ENCODE measurements around the gene MBTD1.

MBTD1 gene

DNA sequence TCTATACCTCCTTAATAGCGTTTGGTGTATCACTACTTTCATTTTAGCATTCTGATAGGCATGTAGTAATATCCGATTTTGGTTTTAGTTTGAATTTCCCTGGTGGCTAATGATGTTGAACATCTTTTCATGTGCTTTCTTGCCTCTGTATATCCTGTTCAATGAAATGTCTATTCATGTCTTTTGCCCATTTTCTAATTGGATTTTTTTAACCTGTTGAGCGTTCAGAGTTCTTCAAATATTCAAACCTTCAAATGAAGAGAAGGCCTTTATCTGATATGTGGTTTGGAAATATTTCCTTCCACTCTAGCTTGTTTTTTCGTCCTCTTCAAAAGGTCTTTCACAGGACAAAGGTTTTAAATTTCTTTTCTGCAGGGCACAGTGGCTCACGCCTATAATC, 108.9 kb downstream of the MBTD1 start:
- H3K4me3 ChIP-seq (ENCODE audit: low read depth, low read length): no peak overlapping the region
- DNase-seq (ENCODE audit: low read depth): no peak
- TF ChIP-seq, protein P1, sequence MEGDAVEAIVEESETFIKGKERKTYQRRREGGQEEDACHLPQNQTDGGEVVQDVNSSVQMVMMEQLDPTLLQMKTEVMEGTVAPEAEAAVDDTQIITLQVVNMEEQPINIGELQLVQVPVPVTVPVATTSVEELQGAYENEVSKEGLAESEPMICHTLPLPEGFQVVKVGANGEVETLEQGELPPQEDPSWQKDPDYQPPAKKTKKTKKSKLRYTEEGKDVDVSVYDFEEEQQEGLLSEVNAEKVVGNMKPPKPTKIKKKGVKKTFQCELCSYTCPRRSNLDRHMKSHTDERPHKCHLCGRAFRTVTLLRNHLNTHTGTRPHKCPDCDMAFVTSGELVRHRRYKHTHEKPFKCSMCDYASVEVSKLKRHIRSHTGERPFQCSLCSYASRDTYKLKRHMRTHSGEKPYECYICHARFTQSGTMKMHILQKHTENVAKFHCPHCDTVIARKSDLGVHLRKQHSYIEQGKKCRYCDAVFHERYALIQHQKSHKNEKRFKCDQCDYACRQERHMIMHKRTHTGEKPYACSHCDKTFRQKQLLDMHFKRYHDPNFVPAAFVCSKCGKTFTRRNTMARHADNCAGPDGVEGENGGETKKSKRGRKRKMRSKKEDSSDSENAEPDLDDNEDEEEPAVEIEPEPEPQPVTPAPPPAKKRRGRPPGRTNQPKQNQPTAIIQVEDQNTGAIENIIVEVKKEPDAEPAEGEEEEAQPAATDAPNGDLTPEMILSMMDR (IDR thresholded peaks at IDR 0.05; ENCODE audit: low read depth, low read length, missing control alignments): no peak

- TF ChIP-seq, protein P1 (IDR thresholded peaks at IDR 0.05; ENCODE audit: low read depth, low read length, missing control alignments): no peak
- no peak for DNase-seq (ENCODE audit: low read depth)
Measured at GRCh38 chr17:51149163-51149562, 110.7 kb downstream of the MBTD1 start.

GRCh38 chr17:51147650-51148049, 112.2 kb downstream of the MBTD1 start:
- DNase-seq (ENCODE audit: low read depth): no peak
- TF ChIP-seq, protein P1 (IDR thresholded peaks at IDR 0.05; ENCODE audit: low read depth, low read length, missing control alignments): no peak
- no peak overlapping the region for H3K4me3 ChIP-seq (ENCODE audit: low read depth, low read length)

More at GRCh38 chr17:51149163-51149562, 110.7 kb downstream of the MBTD1 start:
- H3K4me3 ChIP-seq (ENCODE audit: low read depth, low read length): no peak overlapping the region

DNA sequence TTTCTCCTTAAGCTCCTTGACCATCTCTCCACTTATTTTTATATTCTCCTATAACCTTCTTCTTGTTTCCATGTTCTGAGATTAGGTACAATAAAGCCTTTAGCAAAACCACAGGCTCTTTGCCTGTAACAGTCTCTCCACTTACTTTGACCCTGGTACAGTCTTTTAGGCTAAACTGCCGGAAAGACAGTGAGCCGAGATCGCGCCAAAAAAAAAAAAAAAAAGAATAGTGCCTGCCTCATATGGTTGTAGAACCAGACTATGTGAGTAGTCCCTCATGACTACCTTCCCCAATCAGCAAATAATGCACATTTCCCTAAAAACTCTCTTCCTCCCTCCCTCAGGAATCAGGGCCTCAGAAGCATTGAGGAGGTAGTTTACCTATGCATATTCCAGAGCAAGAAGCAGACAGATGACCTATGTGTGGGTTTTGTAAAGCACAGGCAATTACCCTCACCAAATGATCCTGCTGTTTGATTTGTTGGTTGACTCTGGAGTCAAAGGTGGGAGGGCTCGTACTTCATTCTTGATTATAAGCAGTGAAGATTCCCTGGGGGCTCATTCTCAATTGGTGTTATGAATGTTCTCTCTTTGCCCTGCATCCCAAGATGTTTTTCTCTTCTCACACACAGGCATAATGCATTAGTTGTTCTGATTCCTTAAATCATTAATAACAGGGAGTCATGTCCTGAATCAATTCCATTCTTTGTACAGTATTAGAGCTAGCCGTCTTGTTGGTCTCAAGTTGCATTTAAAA, 115.4 kb downstream of the MBTD1 start:
- TF ChIP-seq, protein P1 (IDR thresholded peaks at IDR 0.05; ENCODE audit: low read depth, low read length, missing control alignments): no peak

DNA sequence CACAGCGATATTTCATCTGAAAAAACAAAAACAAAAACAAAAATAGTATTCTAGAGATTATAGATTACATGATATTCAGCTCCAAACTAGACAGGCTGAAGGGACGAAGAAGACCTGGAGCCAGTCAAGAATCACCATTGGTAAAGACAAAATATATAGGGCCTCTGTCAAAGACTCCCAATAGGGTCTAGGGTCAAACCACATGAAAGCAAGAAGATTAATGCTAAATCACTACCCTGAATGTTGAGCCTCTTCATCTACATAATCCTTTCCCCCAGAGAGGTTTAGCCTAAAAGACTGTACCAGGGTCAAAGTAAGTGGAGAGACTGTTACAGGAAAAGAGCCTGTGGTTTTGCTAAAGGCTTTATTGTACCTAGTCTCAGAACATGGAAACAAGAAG, 117.3 kb downstream of the MBTD1 start:
- H3K4me3 ChIP-seq (ENCODE audit: low read depth, low read length): no peak overlapping the region
- TF ChIP-seq, protein P1 (IDR thresholded peaks at IDR 0.05; ENCODE audit: low read depth, low read length, missing control alignments): no peak
- no peak for DNase-seq (ENCODE audit: low read depth)

More for the DNA sequence above, 115.4 kb downstream of the MBTD1 start:
- no peak for DNase-seq (ENCODE audit: low read depth)
- H3K4me3 ChIP-seq (ENCODE audit: low read depth, low read length): no peak overlapping the region

GRCh38 chr17:51135956-51136355, 123.9 kb downstream of the MBTD1 start:
- no peak overlapping the region for H3K4me3 ChIP-seq (ENCODE audit: low read depth, low read length)
- DNase-seq (ENCODE audit: low read depth): no peak
- TF ChIP-seq, protein P1 (IDR thresholded peaks at IDR 0.05; ENCODE audit: low read depth, low read length, missing control alignments): no peak

DNA sequence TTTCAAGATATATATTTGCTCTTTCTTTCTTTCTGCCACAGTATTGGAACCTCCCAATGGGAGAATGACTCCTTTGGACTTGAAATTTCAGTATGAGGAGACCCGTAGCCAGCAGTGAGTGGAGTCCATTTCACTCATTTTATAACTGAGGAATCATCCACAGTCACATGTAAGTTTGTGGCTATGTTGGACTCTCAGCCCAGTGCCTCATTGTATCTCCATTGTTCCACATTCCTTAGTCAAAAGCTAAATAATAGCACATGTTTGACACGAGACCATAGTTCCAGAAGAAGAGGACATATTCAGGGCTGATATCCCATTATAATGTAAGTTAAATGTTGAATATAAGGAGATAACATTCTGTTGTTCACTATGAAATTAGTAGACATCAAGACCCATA, 126.5 kb downstream of the MBTD1 start:
- TF ChIP-seq, protein P1 (IDR thresholded peaks at IDR 0.05; ENCODE audit: low read depth, low read length, missing control alignments): no peak
- no peak overlapping the region for H3K4me3 ChIP-seq (ENCODE audit: low read depth, low read length)
- no peak for DNase-seq (ENCODE audit: low read depth)

All from GM12864 (cell line).